HG02798 (cell line): ENCODE results near the gene RNU1-4.
"Not testable (repeated sequence)": the region's sequence is repeated elsewhere in the genome, so short reads cannot be mapped to it uniquely, and the experiment has no call there.

ENCODE experiments used
- ATAC-seq: cut with Tn5 transposase; IDR thresholded peaks from one replicate; pipeline ENCODE4 v1.9.1; 2021; ENCODE audit warnings: mild to moderate bottlenecking; ENCODE audit not compliant: unreplicated experiment, poor library complexity

RNU1-4 gene

GRCh38 chr1:16787711-16788110 is 47.4 kb downstream of the RNU1-4 start:
- ATAC-seq = not testable (repeated sequence)
